Body of pancreas (tissue), 4 donors: ENCODE data around the gene LRP2.

Experiments used
- CTCF ChIP-seq, 7 experiments: fragments of 450-650 bp in 4 of 7; fragments of 200-600 bp in 3 of 7; sonication (generic) in 3 of 7; IDR thresholded peaks; one replicate each; pipeline ENCODE4 v1.5.1; 2016 to 2019; ENCODE audit warnings: antibody characterized with exemption in 7 of 7
- POLR2A ChIP-seq, 3 donors: fragments of 450-650 bp; IDR thresholded peaks; one replicate each; pipeline ENCODE4 v1.6.1; 2016; ENCODE audit warnings: antibody characterized with exemption in 3 of 3, mild to moderate bottlenecking in 2 of 3

- TF ChIP-seq POLR2A (IDR thresholded peaks at IDR 0.05) (no peak), CTCF (IDR thresholded peaks at IDR 0.05) (no peak)
Measured at GRCh38 chr2:169285531-169286235, 76.7 kb downstream of the LRP2 start.
